Upper lobe of left lung (tissue), 4 donors: ENCODE data around the gene GYPA.
"Not testable (repeated sequence)": the region's sequence is repeated elsewhere in the genome, so short reads cannot be mapped to it uniquely, and the experiment has no call there.

ENCODE experiments used
- POLR2A ChIP-seq, 4 donors: fragments of 450-650 bp; IDR thresholded peaks; one replicate each; pipeline ENCODE4 v1.5.1; 2016 to 2017; ENCODE audit warnings: antibody characterized with exemption in 4 of 4, mild to moderate bottlenecking in 2 of 4
- POLR2AphosphoS5 ChIP-seq, 2 donors: sonication (generic); formaldehyde crosslinking; IDR thresholded peaks; one replicate each; pipeline ENCODE4 v1.5.1; 2017; ENCODE audit warnings: antibody characterized with exemption in 2 of 2
- TF ChIP-seq, protein P1 (sequence below), 6 experiments: fragments of 450-650 bp in 4 of 6; fragments of 200-600 bp in 2 of 6; sonication (generic) in 2 of 6; IDR thresholded peaks; one replicate each; pipeline ENCODE4 v1.5.1; 2016 to 2019; ENCODE audit warnings: antibody characterized with exemption in 6 of 6

GRCh38 chr4:144138239-144138638 is 2.3 kb downstream of the GYPA start:
- TF ChIP-seq, protein P1, sequence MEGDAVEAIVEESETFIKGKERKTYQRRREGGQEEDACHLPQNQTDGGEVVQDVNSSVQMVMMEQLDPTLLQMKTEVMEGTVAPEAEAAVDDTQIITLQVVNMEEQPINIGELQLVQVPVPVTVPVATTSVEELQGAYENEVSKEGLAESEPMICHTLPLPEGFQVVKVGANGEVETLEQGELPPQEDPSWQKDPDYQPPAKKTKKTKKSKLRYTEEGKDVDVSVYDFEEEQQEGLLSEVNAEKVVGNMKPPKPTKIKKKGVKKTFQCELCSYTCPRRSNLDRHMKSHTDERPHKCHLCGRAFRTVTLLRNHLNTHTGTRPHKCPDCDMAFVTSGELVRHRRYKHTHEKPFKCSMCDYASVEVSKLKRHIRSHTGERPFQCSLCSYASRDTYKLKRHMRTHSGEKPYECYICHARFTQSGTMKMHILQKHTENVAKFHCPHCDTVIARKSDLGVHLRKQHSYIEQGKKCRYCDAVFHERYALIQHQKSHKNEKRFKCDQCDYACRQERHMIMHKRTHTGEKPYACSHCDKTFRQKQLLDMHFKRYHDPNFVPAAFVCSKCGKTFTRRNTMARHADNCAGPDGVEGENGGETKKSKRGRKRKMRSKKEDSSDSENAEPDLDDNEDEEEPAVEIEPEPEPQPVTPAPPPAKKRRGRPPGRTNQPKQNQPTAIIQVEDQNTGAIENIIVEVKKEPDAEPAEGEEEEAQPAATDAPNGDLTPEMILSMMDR (IDR thresholded peaks at IDR 0.05): not testable (repeated sequence)
- TF ChIP-seq POLR2A, POLR2AphosphoS5 (IDR thresholded peaks at IDR 0.05): not testable (repeated sequence)
